K562 (cell line): ENCODE measurements around the gene MASTL. TPM values are rescaled to one million over a fixed set of nuclear protein-coding genes. Genes with fewer than 3 reads are reported as not detected.

Source experiments
- ATAC-seq: fragments of 200-7000 bp; cut with Tn5 transposase; 3 replicates; pipeline ENCODE4 v1.9.1; 2020; ENCODE audit warnings: moderate library complexity
- BruUV-seq: library from RNA; stranded (reverse); fragments of 400-500 nt; replicated peaks from 2 replicates; lab custom pipeline; 2021; lab: Mats Ljungman, UMichigan
- CTCF ChIA-PET: fragments of 300-600 bp; formaldehyde crosslinking; extraction: SDS; loops from one replicate; lab custom pipeline; 2021; ENCODE audit warnings: low intra/inter-chr PET ratio; lab: Yijun Ruan, JAX
- POLR2A ChIA-PET: fragments of 300-600, 350-650 bp; sonication (Branson Sonifier 250); formaldehyde crosslinking; extraction: SDS; loops from one replicate; lab custom pipeline; 2021; ENCODE audit warnings: antibody characterized with exemption, inconsistent platforms; lab: Yijun Ruan, JAX
- DNase-seq, 4 experiments: peaks; one replicate each; pipeline versions ENCODE4 v3.0.0 to v3.0.0-alpha.2; 2011 to 2018; ENCODE audit warnings: low spot score in 3 of 4, mixed read lengths in 3 of 4; ENCODE audit errors: extremely low read depth in 1 of 4
- FAIRE-seq: peaks from 2 replicates; lab custom pipeline; 2011; peaks lifted over from hg19 to GRCh38; lab: Jason Lieb, UNC
- H2AFZ ChIP-seq: 2 replicates; pipeline ENCODE4 v1.6.0; 2011; ENCODE audit warnings: low read depth, low read length, control low read depth, inconsistent platforms
- H3K27ac ChIP-seq: fragments of 200-600 bp; 3 replicates; pipeline ENCODE4 v1.8.0; 2011; ENCODE audit warnings: low read depth, mild to moderate bottlenecking, control low read depth, inconsistent platforms, low read length, moderate library complexity, mixed read lengths; ENCODE audit errors: extremely low read depth
- H3K27me3 ChIP-seq, 2 experiments: fragments of 300-600 bp in 1 of 2; 2 replicates in 1 of 2; 3 replicates in 1 of 2; pipeline versions ENCODE4 v1.6.0 to v1.8.0; 2011; ENCODE audit warnings: inconsistent platforms in 2 of 2, low read length in 2 of 2, mild to moderate bottlenecking in 1 of 2, mixed read lengths in 1 of 2, moderate library complexity in 1 of 2; ENCODE audit not compliant: control insufficient read depth in 2 of 2, insufficient read depth in 2 of 2
- H3K36me3 ChIP-seq: fragments of 300-600 bp; 3 replicates; pipeline ENCODE4 v1.8.0; 2011; ENCODE audit warnings: mild to moderate bottlenecking, low read length, inconsistent platforms; ENCODE audit not compliant: control insufficient read depth, insufficient read depth
- H3K4me1 ChIP-seq, 2 experiments: fragments of 200-600 bp in 1 of 2; replicated peaks in 1 of 2; 2 replicates in 1 of 2; 3 replicates in 1 of 2; pipeline versions ENCODE4 v1.5.1 to v1.8.0; 2011; ENCODE audit warnings: inconsistent platforms in 2 of 2, low read length in 2 of 2, mild to moderate bottlenecking in 1 of 2, mixed read lengths in 1 of 2, moderate library complexity in 1 of 2; ENCODE audit not compliant: control insufficient read depth in 2 of 2, insufficient read depth in 2 of 2
- H3K4me2 ChIP-seq: 2 replicates; pipeline ENCODE4 v1.6.1; 2011; ENCODE audit warnings: low read length, control low read depth, inconsistent platforms, mixed read lengths; ENCODE audit not compliant: insufficient read depth
- H3K4me3 ChIP-seq: fragments of 200-600 bp; sonication (generic), shearing (Covaris generic); 2 replicates; pipeline ENCODE4 v1.5.1; 2016; ENCODE audit warnings: control low read depth, inconsistent platforms
- H3K79me2 ChIP-seq: fragments of 200-600 bp; 3 replicates; pipeline ENCODE4 v1.8.0; 2011; ENCODE audit warnings: low read length, inconsistent platforms; ENCODE audit not compliant: control insufficient read depth, insufficient read depth
- H3K9ac ChIP-seq, 2 experiments: 2 replicates each; pipeline versions ENCODE4 v1.6.0 to v1.6.1; 2011; ENCODE audit warnings: low read depth in 2 of 2, low read length in 2 of 2, control low read depth in 1 of 2, inconsistent platforms in 1 of 2, mild to moderate bottlenecking in 1 of 2, mixed read lengths in 1 of 2; ENCODE audit not compliant: insufficient read depth in 1 of 2
- H3K9me1 ChIP-seq: one replicate; pipeline ENCODE4 v1.6.0; 2011; ENCODE audit warnings: inconsistent platforms, mild to moderate bottlenecking, low read length, moderate library complexity; ENCODE audit not compliant: control insufficient read depth, insufficient read depth
- H3K9me3 ChIP-seq: replicated peaks from 2 replicates; pipeline ENCODE4 v1.5.1; 2011; ENCODE audit warnings: low read depth, low read length, inconsistent platforms; ENCODE audit not compliant: control insufficient read depth, insufficient read depth
- H4K20me1 ChIP-seq: replicated peaks from 2 replicates; pipeline ENCODE4 v1.6.1; 2011; ENCODE audit warnings: low read length, inconsistent platforms, mixed read lengths; ENCODE audit not compliant: control insufficient read depth, insufficient read depth
- AFF4 ChIP-seq: sonication (generic); formaldehyde crosslinking; IDR thresholded peaks from 2 replicates; pipeline ENCODE4 v1.8.0; 2023; ENCODE audit warnings: mild to moderate bottlenecking, missing genetic modification reagents
- DMBX1 ChIP-seq: fragments of 250-450 bp; sonication (Bioruptor Pico); IDR thresholded peaks from 2 replicates; pipeline ENCODE4 v1.8.0; 2022; ENCODE audit warnings: inconsistent platforms, mild to moderate bottlenecking, moderate library complexity, borderline replicate concordance
- ETV1 ChIP-seq: fragments of 450-650 bp; conservative IDR thresholded peaks from 2 replicates; pipeline ENCODE4 v1.6.1; 2016; ENCODE audit warnings: missing genetic modification characterization, control low read depth, low read depth, missing compliant biosample characterization
- FOSL1 ChIP-seq: fragments of 200-800 bp; sonication (Bioruptor generic); conservative IDR thresholded peaks from 2 replicates; pipeline ENCODE4 v1.6.1; 2016; ENCODE audit warnings: missing genetic modification characterization, missing compliant biosample characterization
- GMEB1 ChIP-seq: fragments of 250-450 bp; sonication (Bioruptor Pico); IDR thresholded peaks from 2 replicates; pipeline ENCODE4 v1.4.0; 2020; ENCODE audit warnings: mild to moderate bottlenecking
- HNRNPL ChIP-seq: fragments of 200-400 bp; formaldehyde crosslinking; IDR thresholded peaks from 2 replicates; pipeline ENCODE4 v1.6.1; 2017; ENCODE audit warnings: low read depth, mild to moderate bottlenecking, low read length
- HNRNPLL ChIP-seq: fragments of 200-400 bp; formaldehyde crosslinking; IDR thresholded peaks from 2 replicates; pipeline ENCODE4 v1.6.1; 2017; ENCODE audit warnings: low read length, low read depth, mild to moderate bottlenecking; ENCODE audit not compliant: poor library complexity, severe bottlenecking
- KDM2B ChIP-seq: fragments of 250-450 bp; sonication (Bioruptor Pico); IDR thresholded peaks from 2 replicates; pipeline ENCODE4 v1.8.0; 2021; ENCODE audit warnings: mild to moderate bottlenecking, moderate library complexity
- RAD21 ChIP-seq, 2 experiments: fragments of 250-450 bp in 1 of 2; fragments of 450-650 bp in 1 of 2; sonication (Bioruptor Pico) in 1 of 2; formaldehyde crosslinking in 1 of 2; IDR thresholded peaks in 1 of 2; conservative IDR thresholded peaks in 1 of 2; 2 replicates each; pipeline versions ENCODE4 v1.4.0 to v1.8.0; 2020 to 2022; ENCODE audit warnings: mild to moderate bottlenecking in 2 of 2, moderate library complexity in 1 of 2
- RFX7 ChIP-seq: fragments of 250-450 bp; sonication (Bioruptor Pico); IDR thresholded peaks from 2 replicates; pipeline ENCODE4 v1.5.1; 2021; ENCODE audit warnings: mild to moderate bottlenecking
- ZNF695 ChIP-seq: fragments of 450-650 bp; formaldehyde crosslinking; IDR thresholded peaks from 2 replicates; pipeline ENCODE4 v1.4.0; 2020; ENCODE audit warnings: mild to moderate bottlenecking, moderate library complexity
- WGBS: fragments of 100-300 bp; shearing (Covaris generic); methylation state at CpG from one replicate; pipeline ENCODE4 v1.1.6; 2016; ENCODE audit warnings: low coverage, mixed read lengths; ENCODE audit not compliant: insufficient coverage; ENCODE audit errors: missing lambda C conversion rate; 5-methylcytosine and 5-hydroxymethylcytosine counted together
- in situ Hi-C: fragments of 300-500 bp; cut with MboI; formaldehyde crosslinking; loops from 4 replicates; pipeline ENCODE4 v1.15.0; 2018; ENCODE audit warnings: inconsistent platforms, mixed read lengths
- intact Hi-C: fragments of 100-400 bp; cut with micrococcal nuclease; formaldehyde crosslinking; loops from 2 replicates; pipeline ENCODE4 v1.14.2; 2022
- polyA plus RNA-seq, 8 experiments: library from polyadenylated mRNA; depleted of rRNA in 4 of 8; stranded (reverse) in 5 of 8; unstranded in 3 of 8; fragments of >200 nt; fragmentation: Nextera tagmentation in 2 of 8; fragmentation: Illumina TruSeq in 1 of 8; extraction: Ambion mirVana in 2 of 8; extraction: Trizol in 1 of 8; gene quantifications; 2 replicates each; pipeline versions ENCODE4 v1.2.1 to v1.2.3, GENCODE V29; 2011 to 2014; ENCODE audit warnings: inconsistent platforms in 1 of 8, missing spikeins in 1 of 8
- total RNA-seq, 7 experiments: library from RNA; depleted of rRNA in 6 of 7; stranded (reverse); fragments of >200 nt in 6 of 7; fragmentation: Illumina TruSeq in 2 of 7; extraction: Trizol in 2 of 7; gene quantifications; 2 replicates each; pipeline versions ENCODE4 v1.2.1 to v1.2.3, GENCODE V29; 2011 to 2021; ENCODE audit warnings: low replicate concordance in 1 of 7

The MASTL gene
- total and polyA plus RNA-seq, 9 of the 15 experiments (the other 6 are each of a cell fraction or from before 2014, with no cell fraction given) = 6.8 to 29.9 (median 23.1) TPM

- no peak for TF ChIP-seq RFX7 (CRISPR knock-in tag)
- TF ChIP-seq ZNF695 (CRISPR knock-in tag) = no peak
- no peak for TF ChIP-seq ETV1 (tag)
Measured at GRCh38 chr10:27169849-27170248, 14.7 kb downstream of the MASTL start (continued).

GRCh38 chr10:27188259-27188658, 33.1 kb downstream of the MASTL start:
- Histone ChIP-seq H4K20me1 (no peaks in the 10 kb centered on the region), H3K4me3 (no peak overlapping the region), H3K9me3 (no peaks in the 10 kb centered on the region), H3K27me3 (no peaks in the 10 kb centered on the region), H3K36me3 (peaks cover 34% of the 10 kb centered on the region), H3K79me2 (no peaks in the 10 kb centered on the region), H3K4me1 (no peaks in the 10 kb centered on the region), H2AFZ (no peak overlapping the region), H3K27ac (no peak overlapping the region), H3K4me2 (no peak overlapping the region), H3K9me1 (no peaks in the 10 kb centered on the region), H3K9ac (no peak overlapping the region)
- intact Hi-C loops (no loop called here), in situ Hi-C loops (no loop called here)
- 59% methylated on average over 1 of the region's 1 CpG for WGBS
- ChIA-PET CTCF (no interaction called here), POLR2A (interaction anchor here (1.5 to 3.5 kb wide), 4 partner anchors 10 to 46 kb away, joined by 4 to 14 read pairs (median 4); no protein-coding TSS in a partner anchor)
- FAIRE-seq (no peak), ATAC-seq (no peak), DNase-seq (no peak)
- no peak for TF ChIP-seq GMEB1 (CRISPR knock-in tag)
- TF ChIP-seq ETV1 (tag) = no peak
- TF ChIP-seq AFF4 (CRISPR knock-in tag) = no peak
- TF ChIP-seq RAD21 (CRISPR knock-in tag; conservative IDR thresholded peaks at IDR 0.05 in 1 of 2, IDR thresholded peaks at IDR 0.05 in 1 of 2) = no peak
- TF ChIP-seq DMBX1 (CRISPR knock-in tag) = no peak
- TF ChIP-seq FOSL1 (tag) = no peak
- no peak for TF ChIP-seq KDM2B
- TF ChIP-seq HNRNPLL = no peak
- TF ChIP-seq HNRNPL = no peak
- BruUV-seq = no TSS peak
